Endothelial cell of umbilical vein (primary cell): Measurements from ENCODE around the gene BTNL9. TPM values are rescaled to one million over a fixed set of nuclear protein-coding genes. Genes with fewer than 3 reads are reported as not detected.

ENCODE experiments used
- BruUV-seq: library from RNA; stranded (reverse); fragments of 400-500 nt; replicated peaks from 2 replicates; lab custom pipeline; 2021; lab: Mats Ljungman, UMichigan
- CTCF ChIA-PET: fragments of 300-600, 350-600 bp; sonication (Branson Sonifier 250); formaldehyde crosslinking; loops from one replicate; lab custom pipeline; 2021; ENCODE audit warnings: antibody characterized with exemption, inconsistent platforms; lab: Charles Lee
- POLR2A ChIA-PET: fragments of 300-600, 350-600 bp; sonication (Branson Sonifier 250); formaldehyde crosslinking; loops from one replicate; lab custom pipeline; 2021; ENCODE audit warnings: antibody characterized with exemption, inconsistent platforms; lab: Charles Lee
- DNase-seq: peaks from one replicate; pipeline ENCODE4 v3.0.0-alpha.2; 2011; ENCODE audit warnings: low read depth, low spot score
- FAIRE-seq: peaks from 2 replicates; lab custom pipeline; 2011; peaks lifted over from hg19 to GRCh38; lab: Jason Lieb, UNC
- H2AFZ ChIP-seq: 2 replicates; pipeline ENCODE4 v1.6.0; 2012; ENCODE audit warnings: low read depth, low read length, control low read depth, inconsistent platforms
- H3K27ac ChIP-seq: 2 replicates; pipeline ENCODE4 v1.5.1; 2011; ENCODE audit warnings: low read depth, mild to moderate bottlenecking, control low read depth, low read length, moderate library complexity; ENCODE audit not compliant: insufficient read depth
- H3K27me3 ChIP-seq, 2 experiments: 2 replicates each; pipeline versions ENCODE4 v1.6.0 to v1.6.1; 2011; ENCODE audit warnings: low read length in 2 of 2, mixed read lengths in 1 of 2; ENCODE audit not compliant: control insufficient read depth in 2 of 2, insufficient read depth in 2 of 2
- H3K36me3 ChIP-seq, 2 experiments: 2 replicates in 1 of 2; 3 replicates in 1 of 2; pipeline ENCODE4 v1.5.1; 2011; ENCODE audit warnings: low read length in 2 of 2, mild to moderate bottlenecking in 1 of 2, moderate library complexity in 1 of 2; ENCODE audit not compliant: control insufficient read depth in 2 of 2, insufficient read depth in 2 of 2; ENCODE audit errors: extremely low read depth in 1 of 2
- H3K4me1 ChIP-seq: 3 replicates; pipeline ENCODE4 v1.5.1; 2011; ENCODE audit warnings: mild to moderate bottlenecking, low read length; ENCODE audit not compliant: control insufficient read depth, insufficient read depth; ENCODE audit errors: extremely low read depth
- H3K4me2 ChIP-seq: 2 replicates; pipeline ENCODE4 v1.6.1; 2011; ENCODE audit warnings: low read length, control low read depth, mixed read lengths; ENCODE audit not compliant: insufficient read depth
- H3K4me3 ChIP-seq, 3 experiments: fragments of 200-600 bp in 1 of 3; sonication (generic), shearing (Covaris generic) in 1 of 3; replicated peaks in 1 of 3; 2 replicates each; pipeline ENCODE4 v1.5.1; 2011 to 2016; ENCODE audit warnings: control low read depth in 3 of 3, low read length in 3 of 3, mild to moderate bottlenecking in 2 of 3, inconsistent platforms in 1 of 3, low read depth in 1 of 3, moderate library complexity in 1 of 3; ENCODE audit not compliant: insufficient read depth in 1 of 3
- H3K79me2 ChIP-seq: 2 replicates; pipeline ENCODE4 v1.6.0; 2012; ENCODE audit warnings: low read length, inconsistent platforms; ENCODE audit not compliant: control insufficient read depth, insufficient read depth
- H3K9ac ChIP-seq: replicated peaks from 2 replicates; pipeline ENCODE3; 2011; ENCODE audit warnings: low read length, control low read depth; ENCODE audit not compliant: insufficient read depth; ENCODE audit errors: extremely low read depth
- H3K9me1 ChIP-seq: replicated peaks from 3 replicates; pipeline ENCODE4 v1.6.0; 2011; ENCODE audit warnings: mild to moderate bottlenecking, low read length; ENCODE audit not compliant: control insufficient read depth, insufficient read depth; ENCODE audit errors: extremely low read depth
- H3K9me3 ChIP-seq: replicated peaks from 2 replicates; pipeline ENCODE4 v1.5.1; 2012; ENCODE audit warnings: low read length, inconsistent platforms; ENCODE audit not compliant: control insufficient read depth, insufficient read depth
- H4K20me1 ChIP-seq: replicated peaks from 2 replicates; pipeline ENCODE3; 2011; ENCODE audit warnings: mild to moderate bottlenecking, low read length; ENCODE audit not compliant: control insufficient read depth, insufficient read depth; ENCODE audit errors: extremely low read depth
- EZH2 ChIP-seq: IDR thresholded peaks from 2 replicates; pipeline ENCODE4 v1.6.1; 2012; ENCODE audit warnings: borderline replicate concordance, low read depth, mild to moderate bottlenecking, moderate library complexity, low read length, inconsistent platforms; ENCODE audit not compliant: severe bottlenecking
- FOS ChIP-seq: IDR thresholded peaks from 2 replicates; pipeline ENCODE4 v1.6.1; 2011; ENCODE audit warnings: mild to moderate bottlenecking, low read length, moderate library complexity, borderline replicate concordance; ENCODE audit not compliant: insufficient read depth
- GATA2 ChIP-seq: IDR thresholded peaks from 2 replicates; pipeline ENCODE4 v1.7.0; 2011; ENCODE audit warnings: low read depth, mild to moderate bottlenecking, moderate library complexity, mixed read lengths, low read length; ENCODE audit not compliant: insufficient read length, insufficient read depth
- JUN ChIP-seq: IDR thresholded peaks from 2 replicates; pipeline ENCODE4 v1.6.1; 2011; ENCODE audit warnings: borderline replicate concordance, low read depth; ENCODE audit not compliant: insufficient read length, insufficient read depth
- MYC ChIP-seq: IDR thresholded peaks from one replicate; pipeline ENCODE4 v1.6.1; 2011; ENCODE audit warnings: mild to moderate bottlenecking, low read depth, low read length
- POLR2A ChIP-seq: IDR thresholded peaks from 2 replicates; pipeline ENCODE4 v1.6.1; 2012; ENCODE audit warnings: low read depth, mild to moderate bottlenecking, control low read depth, low read length
- POLR2AphosphoS5 ChIP-seq: IDR thresholded peaks from 2 replicates; pipeline ENCODE4 v1.6.1; 2012; ENCODE audit warnings: low read depth, mild to moderate bottlenecking, control low read depth, low read length, moderate library complexity; ENCODE audit not compliant: insufficient read depth
- dilution Hi-C: fragments of 300-500 bp; cut with MboI; formaldehyde crosslinking; loops from one replicate; pipeline ENCODE4 v1.15.0; 2019; ENCODE audit warnings: low sequenced_read_pairs; ENCODE audit not compliant: extremely low pct_ligation_motif_present
- intact Hi-C: fragments of 100-400 bp; cut with micrococcal nuclease; formaldehyde crosslinking; loops from one replicate; pipeline ENCODE4 v1.10.0; 2022
- polyA plus RNA-seq, 4 experiments: library from polyadenylated mRNA; depleted of rRNA in 3 of 4; stranded (reverse) in 3 of 4; unstranded in 1 of 4; fragments of >200 nt; gene quantifications; 2 replicates each; pipeline versions ENCODE4 v1.2.1 to v1.2.3, GENCODE V29; 2011 to 2012; ENCODE audit warnings: missing spikeins in 1 of 4
- total RNA-seq: library from RNA; stranded (reverse); gene quantifications from 2 replicates; pipeline ENCODE4 v1.2.3, GENCODE V29; 2021
- TF ChIP-seq, protein P1 (sequence below): IDR thresholded peaks from 2 replicates; pipeline ENCODE4 v1.6.1; 2011; ENCODE audit not compliant: insufficient read depth, insufficient read length
- TF ChIP-seq, protein P2 (sequence below), 2 donors: IDR thresholded peaks; 1 replicate in 1 of 2; 2 replicates in 1 of 2; pipeline ENCODE4 v1.5.1; 2011; ENCODE audit warnings: low read length in 2 of 2, mild to moderate bottlenecking in 2 of 2, moderate library complexity in 2 of 2, control low read depth in 1 of 2, inconsistent platforms in 1 of 2, low read depth in 1 of 2; ENCODE audit not compliant: insufficient read depth in 1 of 2; ENCODE audit errors: extremely low read depth in 1 of 2

BTNL9 gene
- total and polyA plus RNA-seq, 2 donors (not counting 3 experiments of a cell fraction or from before 2014, with no cell fraction given) = 0.13 to 0.33 TPM

DNA sequence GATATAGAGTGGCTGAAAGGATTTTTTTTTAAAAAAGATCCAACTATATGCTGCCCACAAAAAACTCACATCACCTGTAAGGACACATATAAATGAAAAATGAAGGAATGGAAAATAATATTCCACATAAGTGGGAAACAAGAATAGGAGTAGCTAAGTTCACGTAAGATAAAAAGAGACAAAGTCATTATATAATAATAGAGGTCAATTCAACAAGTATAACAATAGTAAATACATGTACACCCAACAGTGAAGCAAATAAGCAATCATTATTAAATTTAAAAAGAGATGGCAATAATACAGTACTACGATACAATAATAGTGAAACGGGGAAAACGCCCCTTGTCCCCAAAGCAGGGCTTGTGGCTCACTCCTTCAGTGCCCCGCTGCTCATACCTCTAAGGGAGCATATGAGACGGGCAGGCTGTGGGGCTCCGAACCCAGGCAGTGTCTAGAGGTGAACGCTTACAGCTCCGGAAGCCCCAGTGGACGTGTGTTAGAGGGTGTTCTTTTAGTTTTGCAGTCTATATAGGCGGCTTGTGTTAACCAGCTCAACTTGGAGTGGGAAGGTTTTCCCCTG, 12.5 kb upstream of the BTNL9 start:
- ChIA-PET CTCF (no interaction called here), POLR2A (no interaction called here)
- H3K36me3 ChIP-seq = no peaks in the 10 kb centered on the region
- H3K4me2 ChIP-seq = no peak overlapping the region
- no peak overlapping the region for H3K4me3 ChIP-seq
- no peaks in the 10 kb centered on the region for H3K79me2 ChIP-seq
- no peaks in the 10 kb centered on the region for H4K20me1 ChIP-seq
- H3K9ac ChIP-seq = no peak overlapping the region
- dilution Hi-C loops = no loop called here
- no peaks in the 10 kb centered on the region for H3K9me1 ChIP-seq
- H3K4me1 ChIP-seq = no peaks in the 10 kb centered on the region
- no peaks in the 10 kb centered on the region for H3K9me3 ChIP-seq
- TF ChIP-seq FOS = no peak
- TF ChIP-seq, protein P1, sequence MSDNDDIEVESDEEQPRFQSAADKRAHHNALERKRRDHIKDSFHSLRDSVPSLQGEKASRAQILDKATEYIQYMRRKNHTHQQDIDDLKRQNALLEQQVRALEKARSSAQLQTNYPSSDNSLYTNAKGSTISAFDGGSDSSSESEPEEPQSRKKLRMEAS = no peak
- TF ChIP-seq MYC = no peak
- no peak for TF ChIP-seq EZH2
- TF ChIP-seq POLR2A = no peak
- no peak for TF ChIP-seq GATA2
- no peak for TF ChIP-seq POLR2AphosphoS5
- TF ChIP-seq, protein P2, sequence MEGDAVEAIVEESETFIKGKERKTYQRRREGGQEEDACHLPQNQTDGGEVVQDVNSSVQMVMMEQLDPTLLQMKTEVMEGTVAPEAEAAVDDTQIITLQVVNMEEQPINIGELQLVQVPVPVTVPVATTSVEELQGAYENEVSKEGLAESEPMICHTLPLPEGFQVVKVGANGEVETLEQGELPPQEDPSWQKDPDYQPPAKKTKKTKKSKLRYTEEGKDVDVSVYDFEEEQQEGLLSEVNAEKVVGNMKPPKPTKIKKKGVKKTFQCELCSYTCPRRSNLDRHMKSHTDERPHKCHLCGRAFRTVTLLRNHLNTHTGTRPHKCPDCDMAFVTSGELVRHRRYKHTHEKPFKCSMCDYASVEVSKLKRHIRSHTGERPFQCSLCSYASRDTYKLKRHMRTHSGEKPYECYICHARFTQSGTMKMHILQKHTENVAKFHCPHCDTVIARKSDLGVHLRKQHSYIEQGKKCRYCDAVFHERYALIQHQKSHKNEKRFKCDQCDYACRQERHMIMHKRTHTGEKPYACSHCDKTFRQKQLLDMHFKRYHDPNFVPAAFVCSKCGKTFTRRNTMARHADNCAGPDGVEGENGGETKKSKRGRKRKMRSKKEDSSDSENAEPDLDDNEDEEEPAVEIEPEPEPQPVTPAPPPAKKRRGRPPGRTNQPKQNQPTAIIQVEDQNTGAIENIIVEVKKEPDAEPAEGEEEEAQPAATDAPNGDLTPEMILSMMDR (IDR thresholded peaks at IDR 0.05; ENCODE audit: extremely low read depth in 1 of 2, insufficient read depth in 1 of 2, low read depth in 1 of 2, low read length in 2 of 2) = no peak
- no peak for TF ChIP-seq JUN
- FAIRE-seq (no peak), DNase-seq (no peak)
- H3K27ac ChIP-seq = no peak overlapping the region
- intact Hi-C loops = no loop called here
- H3K27me3 ChIP-seq = no peaks in the 10 kb centered on the region
- no TSS peak for BruUV-seq
- H2AFZ ChIP-seq = no peak overlapping the region
